Measurements from ENCODE around the gene SYCE1L.

Gene SYCE1L

DNA sequence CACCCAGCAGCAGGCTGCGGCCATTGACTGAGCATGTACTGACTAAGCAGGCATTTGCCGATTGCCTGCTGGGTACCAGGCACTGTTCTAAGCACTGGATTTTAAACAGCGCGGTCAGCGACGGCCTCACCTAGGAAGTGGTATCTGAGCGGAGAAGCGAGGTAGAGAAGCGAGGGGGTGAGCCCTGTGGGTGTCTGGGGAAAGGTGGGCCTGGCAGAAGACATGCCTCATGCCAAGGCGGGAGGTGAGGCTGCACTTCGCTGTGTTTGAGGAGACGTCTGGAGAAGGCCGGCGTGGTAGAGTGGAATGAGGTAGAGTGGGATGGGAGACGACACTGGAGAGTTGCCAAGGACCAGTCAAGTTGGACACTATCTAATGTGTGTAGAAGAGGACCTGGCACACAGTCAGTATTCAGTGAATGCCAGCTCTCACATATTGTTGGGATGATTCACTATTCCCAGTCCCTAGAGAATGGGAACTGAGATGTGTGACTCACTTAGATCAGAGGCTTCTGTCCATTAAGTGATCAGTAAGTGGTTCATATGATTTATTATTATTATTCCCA lies 14.4 kb downstream of the SYCE1L start:
- in situ Hi-C loops (cut with MboI; ENCODE audit: low pct_unique_long_range_greater_than_20kb, low sequenced_read_pairs, unreplicated experiment), result no loop called here
- TF ChIP-seq CTCF (IDR thresholded peaks at IDR 0.05; ENCODE audit: extremely low read depth, insufficient read depth, missing control alignments), result no peak
- DNase-seq (ENCODE audit: low spot score), result no peak

DNA sequence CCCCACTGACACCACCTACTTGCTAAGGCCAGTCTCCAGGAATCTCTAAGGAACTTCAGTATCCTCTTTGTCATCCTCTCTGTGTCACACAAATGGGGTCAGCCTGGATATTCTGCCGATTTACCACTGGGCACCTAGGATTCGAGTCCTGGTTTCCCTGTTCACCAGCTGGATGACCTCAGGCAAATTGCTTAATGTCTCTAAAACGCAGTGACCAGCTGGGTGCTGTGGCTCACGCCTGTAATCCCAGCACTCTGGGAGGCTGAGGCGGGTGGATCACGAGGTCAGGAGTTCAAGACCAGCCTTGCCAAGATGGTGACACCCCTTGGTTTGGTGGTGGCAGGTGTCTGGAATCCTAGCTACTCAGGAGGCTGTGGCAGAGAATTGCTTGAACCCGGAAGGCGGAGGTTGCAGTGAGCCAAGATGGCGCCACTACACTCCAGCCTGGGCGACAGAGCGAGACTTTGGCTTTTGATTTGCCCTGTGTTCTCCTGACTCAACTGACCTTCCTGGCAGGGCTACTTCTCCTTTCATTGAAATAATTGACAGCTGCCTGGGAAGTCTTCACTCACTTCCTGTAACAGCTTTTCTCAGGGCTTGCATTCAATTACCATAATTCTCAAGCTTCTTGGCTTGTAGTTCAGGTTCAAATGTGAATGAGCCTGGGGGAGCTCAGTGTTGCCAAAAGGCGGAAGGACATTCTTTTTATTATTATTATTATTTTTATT lies 15.4 kb downstream of the SYCE1L start:
- in situ Hi-C loops (cut with MboI; ENCODE audit: low pct_unique_long_range_greater_than_20kb, low sequenced_read_pairs, unreplicated experiment), result no loop called here
- TF ChIP-seq CTCF (IDR thresholded peaks at IDR 0.05; ENCODE audit: extremely low read depth, insufficient read depth, missing control alignments), result no peak
- DNase-seq (ENCODE audit: low spot score), result no peak

DNA sequence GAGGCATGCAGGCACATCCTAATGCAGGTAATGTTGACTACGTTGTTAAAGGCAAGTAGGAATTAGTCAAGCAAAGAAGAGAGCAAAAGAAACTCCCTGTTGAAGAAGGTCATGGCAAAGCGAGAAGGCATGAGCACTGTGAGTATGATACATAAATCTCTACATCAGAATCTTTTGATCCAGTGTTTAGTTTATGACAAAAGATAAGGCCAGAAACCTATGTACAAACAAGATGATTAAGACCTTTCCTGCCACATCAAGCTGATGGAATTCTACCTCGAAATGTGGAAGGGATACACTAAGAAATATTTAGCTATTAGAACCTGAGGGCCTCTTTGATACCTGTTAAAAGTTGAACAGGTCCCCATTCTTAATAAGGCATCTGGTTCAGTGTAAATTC lies 20.2 kb downstream of the SYCE1L start:
- no peak for TF ChIP-seq CTCF (IDR thresholded peaks at IDR 0.05; ENCODE audit: extremely low read depth, insufficient read depth, missing control alignments)
- in situ Hi-C loops (cut with MboI; ENCODE audit: low pct_unique_long_range_greater_than_20kb, low sequenced_read_pairs, unreplicated experiment), result no loop called here
- DNase-seq (ENCODE audit: low spot score), result no peak

GRCh38 chr16:77220427-77220826 lies 21.2 kb downstream of the SYCE1L start:
- no peak for TF ChIP-seq CTCF (IDR thresholded peaks at IDR 0.05; ENCODE audit: extremely low read depth, insufficient read depth, missing control alignments)
- in situ Hi-C loops (cut with MboI; ENCODE audit: low pct_unique_long_range_greater_than_20kb, low sequenced_read_pairs, unreplicated experiment), result no loop called here
- DNase-seq (ENCODE audit: low spot score), result peak; percentile 64

- in situ Hi-C loops (cut with MboI; ENCODE audit: low pct_unique_long_range_greater_than_20kb, low sequenced_read_pairs, unreplicated experiment), result no loop called here
- DNase-seq (ENCODE audit: low spot score), result no peak
- TF ChIP-seq CTCF (IDR thresholded peaks at IDR 0.05; ENCODE audit: extremely low read depth, insufficient read depth, missing control alignments), result no peak
Observed at GRCh38 chr16:77221482-77221881, 22.3 kb downstream of the SYCE1L start.

DNA sequence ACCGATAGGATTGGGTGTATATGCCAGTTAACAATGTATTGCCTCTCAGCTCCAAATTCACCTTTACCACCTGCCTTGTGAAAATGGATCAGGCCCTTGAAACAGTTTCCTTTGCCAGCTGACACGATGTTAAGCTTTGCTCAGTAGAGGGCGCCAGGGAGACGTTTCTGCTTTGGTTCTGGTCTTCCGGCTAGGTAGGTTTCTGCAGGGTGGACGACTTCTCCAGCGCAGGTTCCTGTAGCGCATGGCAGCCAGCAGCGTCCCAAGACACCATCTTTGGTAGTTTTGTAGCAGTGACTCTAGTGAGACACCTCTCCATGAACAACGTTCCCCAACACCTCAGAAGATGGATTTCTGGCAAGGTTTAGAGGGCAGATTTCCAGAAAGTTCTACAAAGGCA lies 24.0 kb downstream of the SYCE1L start:
- peak; percentile 46 for TF ChIP-seq CTCF (IDR thresholded peaks at IDR 0.05; ENCODE audit: extremely low read depth, insufficient read depth, missing control alignments)
- no peak for DNase-seq (ENCODE audit: low spot score)
- in situ Hi-C loops (cut with MboI; ENCODE audit: low pct_unique_long_range_greater_than_20kb, low sequenced_read_pairs, unreplicated experiment), result no loop called here

Measured in GM13977 (cell line).